ENCODE measurements around the gene TUBB2B. TPM values are rescaled to one million over a fixed set of nuclear protein-coding genes. Genes with fewer than 3 reads are reported as not detected.

Gene TUBB2B
- total and polyA plus RNA-seq, 9 donors = 0.67 to 3.6 (median 1.1) TPM

DNA sequence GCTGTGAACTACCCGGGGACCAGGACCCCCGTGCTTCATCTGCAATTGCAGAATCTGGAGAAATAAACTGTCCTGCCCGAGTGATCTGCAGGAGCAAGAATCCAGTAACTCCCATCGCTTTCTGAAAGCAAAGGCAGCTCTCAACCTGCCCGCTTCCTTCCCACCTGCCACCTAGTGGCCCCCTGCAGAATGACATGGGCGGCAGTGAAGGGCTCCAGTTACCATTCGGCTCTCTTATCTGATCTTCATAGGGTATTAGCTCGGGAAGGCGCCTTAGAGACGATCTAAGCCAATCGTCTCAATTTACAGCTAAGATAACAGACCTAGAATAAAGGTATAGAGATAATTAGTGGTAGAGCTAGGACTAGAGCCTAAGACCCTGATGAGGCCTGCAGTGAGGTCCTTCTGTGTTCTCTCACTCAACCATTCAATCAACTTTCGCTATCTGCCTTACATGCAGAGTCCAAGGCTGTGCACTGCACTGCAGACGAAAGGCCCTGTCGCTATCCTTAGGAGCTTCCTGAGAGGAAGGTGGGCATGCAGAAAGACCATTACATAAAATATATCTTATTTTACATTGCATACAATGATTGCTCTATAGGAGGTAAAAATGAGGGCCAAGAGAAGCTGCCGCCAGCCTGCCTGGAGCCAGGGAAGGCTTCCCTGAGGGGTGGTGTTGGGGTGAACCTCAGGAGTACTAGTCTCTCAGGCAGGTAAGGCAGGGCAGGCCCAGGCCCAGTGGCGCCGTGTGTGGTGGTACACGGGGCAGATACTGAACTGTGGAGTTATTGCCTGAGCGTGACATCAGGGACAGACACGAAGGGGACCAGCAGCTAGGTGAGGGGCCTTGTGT is 24.2 kb upstream of the TUBB2B start:
- H3K27ac ChIP-seq = no peak overlapping the region
- 34 to 39% (median 35%) methylated on average over 20 of the region's 20 CpGs for WGBS, 3 donors
- intact Hi-C loops (cut with DNase I) = loop anchor here (5.0 to 10.0 kb wide), 5 partner anchors 87 to 883 kb away; partner anchors contain the start of gene ECI2 (in 1 of the 4)
- H3K4me1 ChIP-seq (ENCODE audit: insufficient read depth) = peaks cover 3% of the 10 kb centered on the region
- no peaks in the 10 kb centered on the region for H3K36me3 ChIP-seq
- no peaks in the 10 kb centered on the region for H3K9me3 ChIP-seq
- H3K4me3 ChIP-seq = no peak overlapping the region
- TF ChIP-seq, protein P1, sequence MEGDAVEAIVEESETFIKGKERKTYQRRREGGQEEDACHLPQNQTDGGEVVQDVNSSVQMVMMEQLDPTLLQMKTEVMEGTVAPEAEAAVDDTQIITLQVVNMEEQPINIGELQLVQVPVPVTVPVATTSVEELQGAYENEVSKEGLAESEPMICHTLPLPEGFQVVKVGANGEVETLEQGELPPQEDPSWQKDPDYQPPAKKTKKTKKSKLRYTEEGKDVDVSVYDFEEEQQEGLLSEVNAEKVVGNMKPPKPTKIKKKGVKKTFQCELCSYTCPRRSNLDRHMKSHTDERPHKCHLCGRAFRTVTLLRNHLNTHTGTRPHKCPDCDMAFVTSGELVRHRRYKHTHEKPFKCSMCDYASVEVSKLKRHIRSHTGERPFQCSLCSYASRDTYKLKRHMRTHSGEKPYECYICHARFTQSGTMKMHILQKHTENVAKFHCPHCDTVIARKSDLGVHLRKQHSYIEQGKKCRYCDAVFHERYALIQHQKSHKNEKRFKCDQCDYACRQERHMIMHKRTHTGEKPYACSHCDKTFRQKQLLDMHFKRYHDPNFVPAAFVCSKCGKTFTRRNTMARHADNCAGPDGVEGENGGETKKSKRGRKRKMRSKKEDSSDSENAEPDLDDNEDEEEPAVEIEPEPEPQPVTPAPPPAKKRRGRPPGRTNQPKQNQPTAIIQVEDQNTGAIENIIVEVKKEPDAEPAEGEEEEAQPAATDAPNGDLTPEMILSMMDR (IDR thresholded peaks at IDR 0.05) = peak; percentile 70 to 80 (median 71)
- TF ChIP-seq EP300 (IDR thresholded peaks at IDR 0.05) = no peak
- no peaks in the 10 kb centered on the region for H3K27me3 ChIP-seq
- peak; percentile 53 to 82 (median 77) for DNase-seq

DNA sequence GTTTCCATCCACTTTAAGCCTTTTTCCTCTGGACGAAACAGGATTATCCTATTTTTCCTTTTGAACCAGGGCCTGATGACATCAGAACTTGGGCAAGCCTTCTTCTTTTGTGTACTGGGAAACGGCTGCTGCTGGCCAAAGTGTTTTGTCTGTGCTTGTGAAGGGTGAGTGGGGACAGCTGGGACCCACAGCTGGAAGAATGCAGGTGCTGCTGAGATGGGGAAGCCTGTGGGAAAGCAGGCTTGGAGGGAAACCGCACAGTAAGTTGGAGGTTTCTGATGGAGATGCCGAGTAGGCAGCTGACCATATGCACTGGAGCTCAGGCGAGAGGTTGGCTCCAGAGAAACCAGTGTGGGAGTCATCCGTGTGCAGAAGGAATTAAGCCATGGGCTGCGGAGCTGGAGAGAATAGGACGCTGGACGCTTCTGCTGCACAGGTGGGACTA is 22.8 kb upstream of the TUBB2B start:
- TF ChIP-seq POLR2A (IDR thresholded peaks at IDR 0.05) (no peak), EP300 (IDR thresholded peaks at IDR 0.05) (no peak)
- TF ChIP-seq, protein P1 (IDR thresholded peaks at IDR 0.05) = no peak
- WGBS, 3 donors = 48 to 74% (median 66%) methylated on average over 9 of the region's 9 CpGs
- no peaks in the 10 kb centered on the region for H3K36me3 ChIP-seq
- intact Hi-C loops (cut with DNase I) = loop anchor here (5.0 to 10.0 kb wide), 5 partner anchors 85 to 885 kb away; partner anchors contain the start of gene ECI2 (in 1 of the 4)
- no peaks in the 10 kb centered on the region for H3K27me3 ChIP-seq
- H3K4me3 ChIP-seq = no peak overlapping the region
- DNase-seq = no peak
- no peaks in the 10 kb centered on the region for H3K9me3 ChIP-seq
- no peak overlapping the region for H3K27ac ChIP-seq
- H3K4me1 ChIP-seq (ENCODE audit: insufficient read depth) = peaks cover 3% of the 10 kb centered on the region

DNA sequence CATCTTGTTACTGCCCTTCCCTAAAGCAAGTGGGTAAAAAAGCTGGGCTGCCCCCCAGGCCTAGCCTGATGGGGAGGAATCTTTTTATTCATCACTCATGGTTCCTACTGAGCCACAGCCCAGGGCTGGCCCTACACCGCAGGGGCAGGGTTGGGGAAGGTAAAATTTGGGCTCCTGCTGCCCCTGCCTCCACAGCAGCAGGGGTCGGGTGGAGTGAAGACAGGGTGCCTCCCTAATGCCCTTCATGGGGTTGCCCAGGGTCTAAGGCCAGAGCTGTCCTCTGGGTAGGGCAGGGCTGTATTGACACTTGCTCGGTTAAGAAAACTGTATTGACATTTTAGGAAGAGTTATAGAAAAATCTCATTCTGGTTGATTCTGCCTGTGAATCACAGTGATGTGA is 22.4 kb upstream of the TUBB2B start:
- TF ChIP-seq POLR2A (IDR thresholded peaks at IDR 0.05) (no peak), EP300 (IDR thresholded peaks at IDR 0.05) (no peak)
- TF ChIP-seq, protein P1 (IDR thresholded peaks at IDR 0.05) = no peak
- peaks cover 3% of the 10 kb centered on the region for H3K4me1 ChIP-seq (ENCODE audit: insufficient read depth)
- no peak for DNase-seq

DNA sequence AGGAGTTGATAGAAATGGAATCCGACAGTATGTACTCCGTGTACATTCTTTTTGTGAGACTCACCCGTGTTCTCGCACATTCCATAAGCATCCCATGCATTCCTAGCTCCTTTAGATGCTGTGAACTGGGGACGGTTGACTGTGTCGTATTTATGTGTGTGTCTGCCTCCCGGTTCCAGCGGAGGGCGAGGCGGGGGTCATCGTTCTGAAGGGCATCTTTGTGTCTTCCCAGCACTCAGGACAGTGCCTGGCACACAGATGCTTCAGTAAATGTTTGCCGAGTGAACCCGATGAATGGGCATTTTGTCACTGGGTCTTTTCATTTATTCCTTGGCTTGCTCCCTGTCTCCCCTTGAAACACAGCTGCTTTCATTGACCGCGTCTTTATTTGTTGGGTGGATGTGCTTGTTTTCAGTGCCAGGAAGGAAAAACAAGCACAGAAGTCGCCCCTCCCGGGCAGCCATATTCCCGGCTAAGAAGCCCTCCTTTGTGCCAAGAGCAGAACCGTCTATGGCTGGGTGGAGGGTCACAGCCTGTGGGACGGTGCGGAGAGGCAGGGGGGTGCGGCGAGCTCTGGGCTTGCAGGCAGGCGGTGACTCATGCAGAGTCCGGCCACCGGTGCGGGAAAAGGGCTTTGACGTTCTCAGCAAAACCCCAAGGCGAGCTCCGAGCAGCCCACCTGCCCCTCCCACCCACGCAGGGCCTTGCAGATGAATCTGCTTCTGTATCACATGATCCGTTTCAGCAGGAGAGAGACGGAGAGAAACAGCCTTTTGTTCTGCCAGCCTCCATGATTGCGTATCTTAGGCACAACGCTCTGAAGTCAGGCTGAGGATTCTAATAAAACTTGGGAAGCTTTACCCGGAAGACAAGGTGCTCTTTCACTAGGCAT is 20.0 kb upstream of the TUBB2B start:
- intact Hi-C loops (cut with DNase I) = no loop called here
- H3K27ac ChIP-seq = no peak overlapping the region
- TF ChIP-seq, protein P1 (IDR thresholded peaks at IDR 0.05) = no peak
- no peak for TF ChIP-seq EP300 (IDR thresholded peaks at IDR 0.05)
- TF ChIP-seq POLR2A (IDR thresholded peaks at IDR 0.05) = no peak
- H3K36me3 ChIP-seq = no peaks in the 10 kb centered on the region
- no peaks in the 10 kb centered on the region for H3K9me3 ChIP-seq
- peak; percentile 65 to 82 (median 73) for DNase-seq
- 22 to 26% (median 25%) methylated on average over 36 of the region's 36 CpGs for WGBS, 3 donors
- H3K4me3 ChIP-seq = peak overlapping the region; percentile 32
- H3K4me1 ChIP-seq (ENCODE audit: insufficient read depth) = peaks cover 3% of the 10 kb centered on the region
- H3K27me3 ChIP-seq = no peaks in the 10 kb centered on the region

More for the DNA sequence above, 22.4 kb upstream of the TUBB2B start:
- intact Hi-C loops (cut with DNase I) = loop anchor here (5.0 to 10.0 kb wide), 5 partner anchors 85 to 885 kb away; partner anchors contain the start of gene ECI2 (in 1 of the 4)
- H3K27me3 ChIP-seq = no peaks in the 10 kb centered on the region
- 89 to 94% (median 94%) methylated on average over 3 of the region's 3 CpGs for WGBS, 3 donors
- H3K27ac ChIP-seq = no peak overlapping the region
- no peaks in the 10 kb centered on the region for H3K36me3 ChIP-seq
- H3K4me3 ChIP-seq = no peak overlapping the region
- no peaks in the 10 kb centered on the region for H3K9me3 ChIP-seq
